Stimulated activated CD4-positive, alpha-beta T cell treated with anti-CD3 and anti-CD28 coated beads, Interleukin-15, amount 100 ng/mL, for 48 hours (primary cell): ENCODE measurements around the gene TWIST1.

Source experiments
- DNase-seq, 2 donors: peaks; one replicate each; pipeline ENCODE4 v3.0.0-alpha.2; 2020; ENCODE audit warnings: low read depth in 2 of 2

TWIST1 gene

DNA sequence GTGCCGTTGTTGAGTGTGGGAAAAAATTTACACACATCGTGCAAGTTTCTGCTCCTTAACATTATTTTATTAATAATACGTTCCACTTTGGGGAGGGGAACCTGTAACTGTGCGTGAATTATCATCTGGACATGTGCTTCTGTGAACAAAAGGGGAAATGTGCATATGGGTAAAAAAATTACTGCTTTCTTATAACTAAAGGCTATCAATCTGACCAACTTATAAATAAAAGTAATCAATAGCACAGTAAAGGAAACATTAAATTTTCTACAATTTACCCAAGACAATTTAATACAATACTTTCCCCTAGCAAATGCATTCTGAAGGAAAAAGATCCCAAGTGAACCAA lies 4.5 kb downstream of the TWIST1 start:
- no peak for DNase-seq

DNA sequence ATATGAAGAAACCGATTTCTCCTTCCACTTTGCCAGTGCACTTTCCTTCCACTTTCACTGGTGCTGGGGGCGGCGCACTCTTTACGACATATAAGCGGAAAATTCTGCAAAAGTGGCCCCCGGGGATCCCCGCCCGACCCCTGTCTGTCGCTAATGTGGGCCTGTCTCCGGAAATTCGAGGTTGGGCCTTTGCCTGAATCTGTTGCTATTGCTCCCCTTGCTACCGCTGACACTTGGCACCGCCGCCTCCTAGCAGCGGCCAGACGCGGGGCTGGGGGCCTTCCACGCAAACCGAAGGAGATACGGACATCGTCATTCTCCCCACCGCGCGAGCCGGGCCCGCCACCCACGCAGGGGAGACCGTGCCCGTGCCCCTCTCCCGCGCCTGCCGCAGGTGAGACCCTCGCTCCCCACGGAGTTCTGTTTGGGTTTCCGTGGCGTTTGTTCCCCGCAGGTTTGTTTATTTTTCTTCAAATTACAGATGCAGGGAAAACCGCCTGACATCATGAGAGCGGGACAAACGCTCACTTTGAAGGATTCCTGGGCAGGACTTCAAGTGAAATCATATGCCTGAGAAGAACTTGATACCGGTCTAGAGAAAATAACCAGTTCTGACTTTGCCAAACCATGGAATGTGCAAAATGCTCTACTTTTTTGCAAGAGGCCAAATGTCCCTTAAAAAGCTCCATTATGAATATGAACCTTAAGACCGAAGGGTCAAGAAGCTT lies 5.0 kb downstream of the TWIST1 start:
- DNase-seq = no peak

- no peak for DNase-seq
Measured at GRCh38 chr7:19111474-19112273, 5.8 kb downstream of the TWIST1 start.

DNA sequence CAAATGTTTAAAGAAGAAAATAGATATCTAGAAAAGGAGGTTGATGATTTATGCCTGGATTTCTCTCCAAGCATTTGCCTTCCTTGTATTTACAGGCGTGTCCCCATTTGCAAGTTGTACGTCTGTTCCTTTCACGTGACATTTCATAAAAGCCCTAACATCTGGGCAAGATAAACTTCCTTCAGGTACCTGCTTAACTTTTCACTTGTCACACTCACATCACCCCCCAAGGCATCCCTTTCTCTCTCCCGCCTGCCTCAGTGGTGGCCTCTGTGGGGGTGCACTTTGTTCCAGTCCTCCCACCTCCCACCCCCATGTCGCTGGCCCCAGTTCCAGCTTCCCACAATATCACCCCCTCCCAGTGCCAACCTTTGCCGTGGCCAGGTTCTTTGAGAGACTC lies 6.7 kb downstream of the TWIST1 start:
- DNase-seq = no peak

DNA sequence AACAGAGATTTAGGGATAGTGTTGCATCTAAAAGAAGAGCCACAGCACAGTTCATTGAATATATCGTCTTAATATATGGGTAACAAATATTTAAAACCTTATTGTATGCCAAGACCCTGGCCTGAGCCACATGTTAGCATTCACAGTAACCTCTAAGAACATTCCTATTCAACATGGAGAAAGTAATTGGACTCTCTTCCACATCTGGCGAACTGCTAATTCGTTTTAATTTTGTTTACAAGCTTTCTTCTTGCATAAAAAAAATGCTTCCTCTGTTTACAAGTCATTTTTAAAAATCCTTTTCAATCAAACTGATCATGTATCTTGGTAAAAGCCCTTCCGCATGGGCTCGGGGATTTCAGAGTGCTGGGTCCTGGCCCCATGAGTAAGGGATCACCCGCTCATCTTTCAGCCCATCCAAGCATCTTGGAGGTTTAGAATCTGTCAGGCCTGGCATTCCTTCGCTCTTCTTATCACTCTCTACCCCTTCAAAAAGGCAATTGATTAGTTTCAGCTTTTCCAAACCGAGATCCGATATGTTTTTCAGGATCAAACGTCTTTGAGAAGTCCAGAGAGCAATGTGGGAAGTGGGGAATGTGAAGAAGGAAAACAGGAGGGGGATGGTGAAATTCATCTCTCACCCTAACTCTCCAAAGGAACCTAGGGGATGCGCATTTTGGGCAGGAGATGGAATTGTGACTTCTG lies 7.3 kb downstream of the TWIST1 start:
- DNase-seq = no peak

GRCh38 chr7:19109000-19109946 lies 8.2 kb downstream of the TWIST1 start:
- DNase-seq = no peak

DNA sequence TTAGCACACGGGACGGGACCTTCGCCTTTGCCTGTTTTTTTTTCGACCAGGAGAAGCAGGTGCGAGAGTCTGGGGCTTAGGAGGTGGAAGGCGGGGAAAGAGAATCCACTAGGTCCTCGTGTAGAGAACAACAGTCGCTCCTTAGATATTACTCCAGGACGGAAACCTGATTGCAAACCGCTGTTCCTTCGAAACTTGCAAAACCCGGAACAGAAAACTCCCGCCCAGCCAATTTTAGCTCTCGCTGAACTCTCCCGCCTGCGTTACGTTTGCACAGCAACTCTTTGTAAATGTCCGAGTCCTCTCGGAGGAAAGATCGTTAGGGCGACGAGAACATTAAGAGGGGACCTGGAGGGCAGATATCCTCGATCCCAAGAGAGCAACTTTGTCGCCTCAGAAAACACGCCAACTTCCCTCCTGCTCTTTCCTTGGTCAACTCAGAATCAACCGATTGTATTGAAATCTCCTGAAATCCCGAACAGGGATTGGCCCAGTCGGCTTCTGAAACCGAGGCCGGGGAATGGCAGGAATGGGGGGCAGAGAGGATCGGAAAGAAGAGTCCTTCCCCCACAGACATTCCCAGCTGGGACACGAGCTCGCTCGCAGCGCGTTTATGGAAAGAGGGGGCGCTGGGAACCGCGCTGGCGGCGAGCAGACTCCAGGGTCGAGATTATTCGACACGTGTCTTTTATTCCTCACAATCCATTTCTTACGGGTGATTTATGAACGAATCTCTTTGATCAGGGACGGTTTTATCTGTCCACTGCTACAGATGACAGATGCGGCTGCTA lies 9.9 kb downstream of the TWIST1 start:
- no peak for DNase-seq

DNA sequence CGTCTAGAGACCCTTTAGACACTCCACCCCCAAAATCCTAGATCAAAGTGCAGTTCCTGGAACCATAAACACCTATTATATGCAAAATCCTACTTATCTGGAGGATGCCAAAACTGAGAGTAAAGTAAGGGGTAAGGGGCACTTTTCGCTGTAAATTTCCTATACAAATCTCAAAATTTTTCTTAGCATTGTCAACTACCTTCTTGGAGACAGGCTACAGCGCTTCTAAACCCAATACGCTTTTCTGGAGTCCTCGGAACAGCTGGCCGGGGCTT lies 10.4 kb downstream of the TWIST1 start:
- DNase-seq = no peak

DNA sequence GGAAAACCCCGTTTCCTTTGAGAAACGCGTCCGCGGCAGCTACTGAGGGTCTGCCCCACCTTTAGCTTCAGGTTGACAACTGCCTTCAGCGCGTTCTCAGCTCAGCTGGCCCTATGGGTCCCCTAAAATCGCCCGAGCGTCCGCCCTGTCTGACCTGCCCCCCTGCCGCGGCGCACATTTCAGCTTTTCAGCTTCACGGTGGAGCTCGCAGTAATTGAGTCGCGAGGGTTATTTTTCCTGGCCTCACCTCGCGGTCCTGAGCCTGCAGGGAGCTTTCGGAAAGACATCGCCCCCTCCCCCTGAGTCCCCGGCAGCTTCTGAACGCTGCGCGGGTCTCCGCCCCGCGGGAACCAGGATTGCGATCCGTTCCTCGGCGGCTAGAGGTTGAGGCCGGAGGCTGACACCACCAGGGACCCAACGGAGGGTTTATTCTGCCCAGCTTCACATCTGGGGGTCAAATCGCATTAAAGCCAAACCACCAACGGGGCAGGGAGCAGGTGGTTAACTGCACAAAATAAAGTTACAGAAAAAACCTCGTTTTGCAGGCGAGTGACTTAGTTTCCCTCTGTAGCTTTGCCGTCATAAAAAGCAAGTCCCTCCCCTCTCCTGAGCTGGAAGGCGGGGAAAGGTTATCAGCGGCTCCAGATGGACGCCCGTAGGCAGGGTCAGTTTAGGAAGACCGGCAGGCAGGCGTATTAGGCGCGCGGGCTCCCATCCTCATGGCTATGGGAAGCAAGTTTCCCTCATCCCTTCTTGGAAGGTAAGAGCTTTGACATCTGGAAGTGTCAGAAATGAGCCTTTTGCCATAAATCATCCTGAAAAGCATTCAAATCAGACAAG lies 11.0 kb downstream of the TWIST1 start:
- no peak for DNase-seq

GRCh38 chr7:19105546-19105945 lies 11.9 kb downstream of the TWIST1 start:
- no peak for DNase-seq

DNA sequence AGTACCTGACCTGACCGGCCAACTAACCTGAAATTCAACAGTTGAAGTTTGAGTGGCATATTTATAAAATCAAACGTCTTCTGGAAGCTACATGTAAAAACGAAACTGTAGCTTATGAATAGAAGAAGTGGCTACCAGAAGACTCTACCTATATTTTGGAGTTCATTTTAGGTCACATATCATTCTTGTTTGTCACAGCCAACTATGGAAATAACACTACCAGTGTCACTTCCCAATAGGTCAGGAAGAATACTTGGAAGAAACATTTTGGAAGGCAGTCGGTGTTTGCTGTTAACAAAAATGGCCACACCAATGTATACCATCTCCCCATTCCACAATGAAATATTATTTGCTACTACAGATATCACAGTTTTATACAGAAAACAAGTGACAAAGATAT lies 12.6 kb downstream of the TWIST1 start:
- no peak for DNase-seq

GRCh38 chr7:19102884-19103283 lies 14.6 kb downstream of the TWIST1 start:
- DNase-seq = no peak

GRCh38 chr7:19101909-19102308 lies 15.5 kb downstream of the TWIST1 start:
- no peak for DNase-seq

GRCh38 chr7:19101472-19101871 lies 16.0 kb downstream of the TWIST1 start:
- no peak for DNase-seq

DNA sequence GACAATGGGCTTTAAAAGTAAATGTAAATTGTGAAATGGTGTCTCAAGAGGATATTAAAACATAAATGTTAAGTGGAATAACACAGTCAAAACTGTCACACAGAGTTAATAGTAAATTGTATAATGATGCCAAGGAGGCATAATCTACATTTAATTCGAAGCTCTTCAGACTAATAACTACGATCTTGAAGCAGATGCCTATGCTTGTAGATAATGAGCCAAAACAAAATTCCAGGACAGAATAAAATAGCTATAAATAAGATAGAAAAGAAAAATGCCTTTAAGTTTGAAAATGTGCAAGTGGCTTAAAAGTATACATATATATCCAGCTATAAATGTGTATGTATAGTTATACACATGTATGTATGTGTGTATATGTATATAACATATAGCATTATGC lies 17.5 kb downstream of the TWIST1 start:
- DNase-seq = no peak

DNA sequence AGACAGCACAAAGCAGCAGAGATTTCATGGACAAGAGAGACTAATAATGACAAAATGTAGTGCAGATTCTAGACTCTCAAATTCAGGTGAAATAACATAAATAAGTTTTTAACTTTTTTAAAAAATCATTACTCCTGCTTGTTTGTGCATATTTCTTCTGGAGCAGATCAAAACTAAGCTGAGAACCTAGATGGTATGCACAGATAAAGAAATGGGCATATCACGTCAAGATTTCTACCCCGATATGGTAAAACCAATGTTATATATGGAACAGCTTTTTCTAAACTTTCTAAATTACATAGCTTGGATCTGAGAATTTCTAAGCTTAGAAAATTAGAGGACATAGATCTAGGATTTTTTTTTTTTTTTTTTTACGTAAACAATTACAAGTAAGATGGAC lies 18.2 kb downstream of the TWIST1 start:
- no peak for DNase-seq

DNA sequence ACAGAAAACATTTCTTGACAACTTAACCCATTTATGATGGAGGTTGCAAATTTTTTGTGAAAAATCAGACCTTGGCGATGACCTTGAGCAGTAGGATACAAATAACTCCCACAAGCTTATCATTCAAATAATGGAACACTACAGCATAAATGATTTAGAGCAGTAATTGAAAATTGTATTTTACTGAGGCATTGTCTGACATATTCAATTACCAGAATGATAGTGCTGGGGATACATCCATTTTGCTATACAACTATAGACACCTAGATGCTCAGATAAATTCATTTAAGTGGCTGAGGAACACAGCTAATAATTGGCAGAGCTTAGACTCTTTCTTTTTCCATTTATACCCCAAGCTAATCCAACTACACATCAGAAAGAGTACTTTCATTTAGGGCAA lies 18.9 kb downstream of the TWIST1 start:
- DNase-seq = no peak

DNA sequence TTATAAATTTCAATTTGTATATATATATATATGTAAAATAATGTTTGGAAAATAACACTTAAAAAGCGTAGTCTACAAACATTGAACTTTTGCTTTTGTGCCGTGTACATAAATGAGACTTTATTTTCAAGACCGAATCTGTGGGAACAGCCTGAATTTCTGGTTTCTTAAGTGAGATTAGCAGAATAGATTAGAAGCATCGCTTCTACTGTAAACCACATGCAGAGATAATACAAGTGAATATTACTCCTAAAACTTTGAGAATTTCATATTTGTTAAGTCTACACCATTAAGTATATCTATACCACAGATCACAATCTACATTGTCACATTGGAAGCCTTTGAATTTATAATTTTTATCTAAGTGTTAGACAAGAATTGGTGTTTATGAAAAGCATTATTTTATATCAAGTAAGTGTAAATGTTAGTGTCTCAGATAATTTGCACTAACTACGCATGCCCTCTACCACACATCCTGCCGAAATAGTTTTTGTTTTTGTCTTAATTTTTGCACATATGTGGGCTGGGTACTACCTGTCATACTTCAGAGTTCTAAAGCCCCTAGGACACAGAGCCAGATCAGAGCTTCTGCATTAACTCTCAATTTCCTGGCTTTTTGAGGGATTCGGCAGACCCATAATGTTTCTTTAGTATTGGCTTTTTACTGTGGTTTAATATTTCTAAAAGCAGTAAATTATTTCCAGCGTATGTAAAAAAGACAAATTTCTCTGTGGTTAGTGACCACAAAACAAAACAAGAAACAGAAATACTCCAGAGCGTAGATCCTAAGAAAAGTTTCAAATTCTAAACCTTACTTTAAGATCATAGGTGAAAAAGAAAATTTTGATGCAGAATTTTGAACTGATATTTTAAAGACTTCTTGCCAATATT lies 20.0 kb downstream of the TWIST1 start:
- DNase-seq = no peak

- no peak for DNase-seq
Measured at GRCh38 chr7:19095353-19095860, 22.0 kb downstream of the TWIST1 start.
